ENCODE measurements around the gene CA10. TPM values are rescaled to one million over a fixed set of nuclear protein-coding genes. Genes with fewer than 3 reads are reported as not detected.

The CA10 gene
- total and polyA plus RNA-seq, 2 of the 4 experiments (the other 2 are of a cell fraction), result not detected

DNA sequence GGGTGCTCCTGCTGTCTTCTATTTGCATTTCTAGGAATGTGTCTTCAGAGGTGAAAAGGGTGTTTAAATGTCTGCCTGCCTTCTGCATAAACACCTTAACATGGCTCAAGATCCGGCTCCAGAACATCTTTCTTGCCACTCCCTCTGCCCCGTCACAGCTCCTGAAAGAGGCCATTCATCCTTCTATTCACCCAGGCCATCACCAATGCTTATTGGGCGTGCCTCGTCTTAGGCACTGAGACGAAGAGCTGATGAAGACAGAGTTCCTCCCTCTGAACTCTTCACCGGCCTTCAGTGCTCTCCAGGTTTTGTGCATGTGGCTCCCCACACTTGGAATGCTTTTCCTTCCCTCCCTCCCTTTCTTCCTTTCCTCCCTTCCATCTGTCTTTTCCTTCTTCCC, 511.4 kb downstream of the CA10 start:
- Histone ChIP-seq H3K23ac (ENCODE audit: low read depth, low read length) (no peak overlapping the region), H3K27me3 (ENCODE audit: control insufficient read depth, insufficient read depth, low read length) (no peaks in the 10 kb centered on the region), H3K9me3 (ENCODE audit: control insufficient read depth, insufficient read depth, low read length) (peaks cover 14% of the 10 kb centered on the region), H2AK5ac (ENCODE audit: low read depth, low read length) (no peak overlapping the region), H4K91ac (ENCODE audit: insufficient read depth, low read depth, low read length) (no peak overlapping the region), H4K20me1 (ENCODE audit: insufficient read depth, low read length) (no peaks in the 10 kb centered on the region), H4K8ac (ENCODE audit: low read depth in 2 of 2, low read length in 2 of 2) (no peak overlapping the region), H3K79me1 (ENCODE audit: low read depth in 1 of 2, low read length in 2 of 2) (no peaks in the 10 kb centered on the region), H3K14ac (replicated peaks; ENCODE audit: low read depth, low read length) (no peak overlapping the region), H2AFZ (replicated peaks; ENCODE audit: low read length, poor library complexity) (no peak overlapping the region), H3K4me1 (ENCODE audit: control insufficient read depth, insufficient read depth, low read length) (no peaks in the 10 kb centered on the region), H2BK120ac (ENCODE audit: low read depth, low read length) (no peak overlapping the region), H3K27ac (ENCODE audit: insufficient read depth, low read length) (no peak overlapping the region), H3K36me3 (ENCODE audit: control insufficient read depth, insufficient read depth, low read length) (no peaks in the 10 kb centered on the region), H2BK20ac (ENCODE audit: low read depth, low read length) (no peak overlapping the region), H3K56ac (ENCODE audit: extremely low read depth, insufficient read depth, low read length) (no peak overlapping the region), H3K4me2 (ENCODE audit: low read depth, low read length) (no peak overlapping the region), H2BK5ac (ENCODE audit: low read depth, low read length, poor library complexity, severe bottlenecking) (no peak overlapping the region), H3K18ac (ENCODE audit: low read depth, low read length) (no peak overlapping the region), H3K4ac (ENCODE audit: low read depth, low read length) (no peak overlapping the region), H3K9ac (ENCODE audit: low read depth, low read length) (no peak overlapping the region), H2BK15ac (ENCODE audit: low read depth, low read length) (no peak overlapping the region), H4K5ac (ENCODE audit: low read depth, low read length) (no peak overlapping the region), H3K4me3 (ENCODE audit: insufficient read depth, low read depth, low read length) (no peak overlapping the region), H2AK9ac (replicated peaks; ENCODE audit: low read depth, low read length, poor library complexity) (no peak overlapping the region), H3K9me1 (ENCODE audit: insufficient read depth, low read length) (no peaks in the 10 kb centered on the region)
- ChIA-PET CTCF (no interaction called here), POLR2A (ENCODE audit: unreplicated experiment) (no interaction called here)
- BruUV-seq (replicated peaks), result no TSS peak
- in situ Hi-C loops (cut with MboI; ENCODE audit: low sequenced_read_pairs), result no loop called here
- intact Hi-C loops (cut with micrococcal nuclease), result no loop called here
- dilution Hi-C loops (cut with HindIII; ENCODE audit: low sequenced_read_pairs, unreplicated experiment), result no loop called here
- 11% methylated on average over 3 of the region's 6 CpGs; no CpG with 5 or more reads in 1 of the 2 experiments for WGBS, 2 experiments (ENCODE audit: extremely low coverage in 2 of 2, insufficient read length in 1 of 2)
- DNase-seq (no peak), ATAC-seq (ENCODE audit: low read depth) (no peak)
- TF ChIP-seq SMC3 (IDR thresholded peaks at IDR 0.05; ENCODE audit: low read depth, low read length), result no peak
- TF ChIP-seq CHD1 (IDR thresholded peaks at IDR 0.05; ENCODE audit: low read depth, low read length), result no peak
- TF ChIP-seq, protein P1, sequence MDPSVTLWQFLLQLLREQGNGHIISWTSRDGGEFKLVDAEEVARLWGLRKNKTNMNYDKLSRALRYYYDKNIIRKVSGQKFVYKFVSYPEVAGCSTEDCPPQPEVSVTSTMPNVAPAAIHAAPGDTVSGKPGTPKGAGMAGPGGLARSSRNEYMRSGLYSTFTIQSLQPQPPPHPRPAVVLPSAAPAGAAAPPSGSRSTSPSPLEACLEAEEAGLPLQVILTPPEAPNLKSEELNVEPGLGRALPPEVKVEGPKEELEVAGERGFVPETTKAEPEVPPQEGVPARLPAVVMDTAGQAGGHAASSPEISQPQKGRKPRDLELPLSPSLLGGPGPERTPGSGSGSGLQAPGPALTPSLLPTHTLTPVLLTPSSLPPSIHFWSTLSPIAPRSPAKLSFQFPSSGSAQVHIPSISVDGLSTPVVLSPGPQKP (IDR thresholded peaks at IDR 0.05; ENCODE audit: borderline replicate concordance, low read depth, low read length), result no peak
- TF ChIP-seq BHLHE40 (IDR thresholded peaks at IDR 0.05; ENCODE audit: low read depth, low read length), result no peak
- no peak for TF ChIP-seq NFE2L2 (IDR thresholded peaks at IDR 0.05; ENCODE audit: low read depth, low read length)
